HG03066 (cell line): ENCODE results near the gene IST1.
A peak's percentile ranks its signal among the peaks of the same experiment; 100 is the strongest.

Experiments used
- ATAC-seq: cut with Tn5 transposase; IDR thresholded peaks from one replicate; pipeline ENCODE4 v1.9.1; 2021; ENCODE audit warnings: low read depth; ENCODE audit not compliant: unreplicated experiment

Gene IST1

GRCh38 chr16:71915350-71915749 lies 20.0 kb downstream of the IST1 start:
- no peak for ATAC-seq

GRCh38 chr16:71916397-71916920 lies 21.1 kb downstream of the IST1 start:
- ATAC-seq, result no peak

GRCh38 chr16:71917900-71918299 lies 22.6 kb downstream of the IST1 start:
- no peak for ATAC-seq

- ATAC-seq, result peak; percentile 89
These were observed 23.7 kb downstream of the IST1 start for GRCh38 chr16:71919035-71919434.

- no peak for ATAC-seq
These were observed 25.3 kb downstream of the IST1 start for GRCh38 chr16:71920658-71921057.

- ATAC-seq, result no peak
These were observed 28.8 kb downstream of the IST1 start for GRCh38 chr16:71923941-71924690.

- no peak for ATAC-seq
These were observed 29.4 kb downstream of the IST1 start for GRCh38 chr16:71924710-71925109.

- ATAC-seq, result no peak
These were observed 32.1 kb downstream of the IST1 start for GRCh38 chr16:71927383-71927782.

GRCh38 chr16:71927787-71928186 lies 32.5 kb downstream of the IST1 start:
- no peak for ATAC-seq

- ATAC-seq, result no peak
These were observed 33.7 kb downstream of the IST1 start for GRCh38 chr16:71929048-71929447.

- ATAC-seq, result no peak
These were observed 34.8 kb downstream of the IST1 start for GRCh38 chr16:71930013-71930563.

GRCh38 chr16:71931001-71931400 lies 35.7 kb downstream of the IST1 start:
- ATAC-seq, result no peak

GRCh38 chr16:71931599-71931998 lies 36.3 kb downstream of the IST1 start:
- ATAC-seq, result no peak

GRCh38 chr16:71933017-71933416 lies 37.7 kb downstream of the IST1 start:
- no peak for ATAC-seq

GRCh38 chr16:71933913-71934695 lies 38.8 kb downstream of the IST1 start:
- no peak for ATAC-seq

GRCh38 chr16:71937868-71938510 lies 42.7 kb downstream of the IST1 start:
- no peak for ATAC-seq

GRCh38 chr16:71943887-71944286 lies 48.6 kb downstream of the IST1 start:
- no peak for ATAC-seq

GRCh38 chr16:71945616-71946015 lies 50.3 kb downstream of the IST1 start:
- ATAC-seq, result no peak

GRCh38 chr16:71952825-71953224 lies 57.5 kb downstream of the IST1 start:
- ATAC-seq, result no peak

- ATAC-seq, result no peak
These were observed 58.8 kb downstream of the IST1 start for GRCh38 chr16:71954180-71954579.

- no peak for ATAC-seq
These were observed 59.4 kb downstream of the IST1 start for GRCh38 chr16:71954699-71955195.
